Fibroblast of lung (primary cell): ENCODE measurements around the gene LENG8. TPM values are rescaled to one million over a fixed set of nuclear protein-coding genes. Genes with fewer than 3 reads are reported as not detected.
"Not testable (repeated sequence)": the region's sequence is repeated elsewhere in the genome, so short reads cannot be mapped to it uniquely, and the experiment has no call there.

ENCODE experiments used
- DNase-seq, 2 donors: peaks; one replicate each; pipeline versions ENCODE4 v3.0.0 to v3.0.0-alpha.2; 2010; ENCODE audit warnings: low read depth in 2 of 2
- H2AFZ ChIP-seq: 2 replicates; pipeline ENCODE4 v1.5.1; 2012; ENCODE audit warnings: low read length, control low read depth, inconsistent platforms
- H3K27ac ChIP-seq: 2 replicates; pipeline ENCODE4 v1.5.1; 2011; ENCODE audit warnings: low read length, control low read depth; ENCODE audit not compliant: insufficient read depth
- H3K27me3 ChIP-seq: 2 replicates; pipeline ENCODE4 v1.5.1; 2011; ENCODE audit warnings: mild to moderate bottlenecking, low read length; ENCODE audit not compliant: control insufficient read depth, insufficient read depth
- H3K36me3 ChIP-seq: 2 replicates; pipeline ENCODE4 v1.5.1; 2011; ENCODE audit warnings: low read length; ENCODE audit not compliant: control insufficient read depth, insufficient read depth
- H3K4me1 ChIP-seq: 2 replicates; pipeline ENCODE4 v1.5.1; 2011; ENCODE audit warnings: low read length; ENCODE audit not compliant: control insufficient read depth, insufficient read depth; ENCODE audit errors: extremely low read depth
- H3K4me2 ChIP-seq: 2 replicates; pipeline ENCODE4 v1.5.1; 2011; ENCODE audit warnings: low read length, control low read depth; ENCODE audit not compliant: insufficient read depth; ENCODE audit errors: extremely low read depth
- H3K4me3 ChIP-seq, 4 experiments: fragments of 200-600 bp in 1 of 4; sonication (generic) in 1 of 4; replicated peaks in 1 of 4; 2 replicates each; pipeline ENCODE4 v1.5.1; 2011 to 2016; ENCODE audit warnings: low read length in 4 of 4, low read depth in 3 of 4, mild to moderate bottlenecking in 3 of 4, control low read depth in 2 of 4, inconsistent platforms in 1 of 4, mixed read lengths in 1 of 4; ENCODE audit not compliant: insufficient read depth in 1 of 4; ENCODE audit errors: control extremely low read depth in 1 of 4
- H3K79me2 ChIP-seq: 2 replicates; pipeline ENCODE4 v1.5.1; 2012; ENCODE audit warnings: mild to moderate bottlenecking, low read length, inconsistent platforms; ENCODE audit not compliant: control insufficient read depth, insufficient read depth
- H3K9ac ChIP-seq: 2 replicates; pipeline ENCODE4 v1.5.1; 2011; ENCODE audit warnings: mild to moderate bottlenecking, low read length, control low read depth; ENCODE audit not compliant: insufficient read depth
- H3K9me3 ChIP-seq: 2 replicates; pipeline ENCODE4 v1.5.1; 2012; ENCODE audit warnings: low read depth, low read length; ENCODE audit not compliant: control insufficient read depth, insufficient read depth
- H4K20me1 ChIP-seq: 2 replicates; pipeline ENCODE4 v1.5.1; 2011; ENCODE audit warnings: low read length; ENCODE audit not compliant: control insufficient read depth, insufficient read depth; ENCODE audit errors: extremely low read depth
- CTCF ChIP-seq, 2 donors: IDR thresholded peaks in 1 of 2; conservative IDR thresholded peaks in 1 of 2; 1 replicate in 1 of 2; 2 replicates in 1 of 2; pipeline ENCODE4 v1.5.1; 2011 to 2012; ENCODE audit warnings: low read length in 2 of 2, control low read depth in 1 of 2, inconsistent platforms in 1 of 2, low read depth in 1 of 2, mild to moderate bottlenecking in 1 of 2
- EZH2 ChIP-seq: IDR thresholded peaks from 2 replicates; pipeline ENCODE4 v1.5.1; 2012; ENCODE audit warnings: low read length, control low read depth, mild to moderate bottlenecking; ENCODE audit errors: missing control alignments
- polyA plus RNA-seq, 2 donors: library from polyadenylated mRNA; depleted of rRNA in 1 of 2; stranded (reverse) in 1 of 2; unstranded in 1 of 2; fragments of >200 nt; gene quantifications; 2 replicates each; pipeline ENCODE4 v1.2.1, GENCODE V29; 2011 to 2012; ENCODE audit warnings: missing spikeins in 1 of 2
- total RNA-seq: library from RNA; depleted of rRNA; stranded (reverse); fragments of >200 nt; gene quantifications from 2 replicates; pipeline ENCODE4 v1.2.1, GENCODE V29; 2014

The LENG8 gene
- total and polyA plus RNA-seq, 2 donors (not counting 1 experiment from before 2014, with no cell fraction given), result 12.7 to 32.4 TPM

- Histone ChIP-seq H3K4me3 (no peak overlapping the region), H3K36me3 (no peaks in the 10 kb centered on the region), H2AFZ (no peak overlapping the region), H3K4me1 (no peaks in the 10 kb centered on the region), H3K9ac (no peak overlapping the region), H3K79me2 (no peaks in the 10 kb centered on the region), H3K4me2 (no peak overlapping the region), H3K27me3 (no peaks in the 10 kb centered on the region), H4K20me1 (no peaks in the 10 kb centered on the region), H3K27ac (no peak overlapping the region), H3K9me3 (no peaks in the 10 kb centered on the region)
- no peak for DNase-seq
- TF ChIP-seq EZH2, result no peak
- no peak for TF ChIP-seq CTCF (conservative IDR thresholded peaks at IDR 0.05 in 1 of 2, IDR thresholded peaks at IDR 0.05 in 1 of 2; ENCODE audit: low read depth in 1 of 2, low read length in 2 of 2)
Observed at GRCh38 chr19:54489341-54489740, 40.3 kb downstream of the LENG8 start.

- Histone ChIP-seq H3K4me1 (no peaks in the 10 kb centered on the region), H3K27me3 (no peaks in the 10 kb centered on the region), H3K27ac (no peak overlapping the region), H3K36me3 (no peaks in the 10 kb centered on the region), H3K79me2 (no peaks in the 10 kb centered on the region), H3K9me3 (no peaks in the 10 kb centered on the region), H4K20me1 (no peaks in the 10 kb centered on the region), H3K9ac (no peak overlapping the region), H3K4me2 (no peak overlapping the region), H3K4me3 (no peak overlapping the region), H2AFZ (no peak overlapping the region)
- no peak for DNase-seq
- no peak for TF ChIP-seq CTCF (conservative IDR thresholded peaks at IDR 0.05 in 1 of 2, IDR thresholded peaks at IDR 0.05 in 1 of 2; ENCODE audit: low read depth in 1 of 2, low read length in 2 of 2)
- no peak for TF ChIP-seq EZH2
Observed at GRCh38 chr19:54489766-54490165, 40.8 kb downstream of the LENG8 start.

- no peak overlapping the region for H2AFZ ChIP-seq
- H3K27me3 ChIP-seq, result no peaks in the 10 kb centered on the region
- no peak for DNase-seq
- no peak overlapping the region for H3K27ac ChIP-seq
- no peak overlapping the region for H3K9ac ChIP-seq
- no peaks in the 10 kb centered on the region for H3K79me2 ChIP-seq
- no peak overlapping the region for H3K4me2 ChIP-seq
- TF ChIP-seq EZH2 (no peak), CTCF (conservative IDR thresholded peaks at IDR 0.05 in 1 of 2, IDR thresholded peaks at IDR 0.05 in 1 of 2; ENCODE audit: low read depth in 1 of 2, low read length in 2 of 2) (no peak)
- H3K4me1 ChIP-seq, result no peaks in the 10 kb centered on the region
- no peaks in the 10 kb centered on the region for H4K20me1 ChIP-seq
- H3K36me3 ChIP-seq, result no peaks in the 10 kb centered on the region
- H3K9me3 ChIP-seq, result no peaks in the 10 kb centered on the region
- H3K4me3 ChIP-seq, result no peak overlapping the region
Observed at GRCh38 chr19:54492568-54492967, 43.6 kb downstream of the LENG8 start.

GRCh38 chr19:54493056-54493455 lies 44.1 kb downstream of the LENG8 start:
- not testable (repeated sequence) for H3K4me3 ChIP-seq, H3K27me3 ChIP-seq, H3K36me3 ChIP-seq, H3K4me2 ChIP-seq, H3K9me3 ChIP-seq, H4K20me1 ChIP-seq, DNase-seq, H3K27ac ChIP-seq, H3K79me2 ChIP-seq, H3K9ac ChIP-seq, H2AFZ ChIP-seq, H3K4me1 ChIP-seq
